Motor neuron (in vitro differentiated cells): ENCODE data around the gene CCDC141. TPM values are rescaled to one million over a fixed set of nuclear protein-coding genes. Genes with fewer than 3 reads are reported as not detected.
"Not testable (repeated sequence)": the region's sequence is repeated elsewhere in the genome, so short reads cannot be mapped to it uniquely, and the experiment has no call there.

ENCODE experiments used
- ATAC-seq, 8 experiments: fragments of 200-7000 bp; cut with Tn5 transposase; replicated peaks in 6 of 8; 2 replicates each; pipeline ENCODE4 v1.8.0; 2021; ENCODE audit warnings: mild to moderate bottlenecking in 8 of 8, moderate library complexity in 8 of 8
- H3K27ac ChIP-seq, 2 donors: fragments of 250-450 bp; sonication (Bioruptor Pico); 2 replicates each; pipeline ENCODE4 v1.9.0; 2021; ENCODE audit warnings: antibody characterized with exemption in 2 of 2, mild to moderate bottlenecking in 2 of 2, moderate library complexity in 1 of 2
- H3K4me1 ChIP-seq, 2 donors: fragments of 250-450 bp; sonication (Bioruptor Pico); replicated peaks in 1 of 2; 2 replicates each; pipeline ENCODE4 v1.6.1; 2021; ENCODE audit warnings: antibody characterized with exemption in 2 of 2, mild to moderate bottlenecking in 2 of 2, moderate library complexity in 1 of 2
- H3K4me3 ChIP-seq, 5 donors: fragments of 250-450 bp; sonication (Bioruptor Pico); 2 replicates each; pipeline ENCODE4 v1.9.0; 2021; ENCODE audit warnings: antibody characterized with exemption in 5 of 5, mild to moderate bottlenecking in 5 of 5, moderate library complexity in 4 of 5
- WGBS, 10 experiments: fragments of 450-650 bp; shearing (Covaris generic); methylation state at CpG; one replicate each; pipeline ENCODE4 v1.0.0; 2022; 5-methylcytosine and 5-hydroxymethylcytosine counted together
- in situ Hi-C, 9 experiments: fragments of 400-800 bp; cut with MboI; loops; one replicate each; pipeline ENCODE4 v1.15.0; 2021; ENCODE audit warnings: low sequenced_read_pairs in 9 of 9, low pct_unique_long_range_greater_than_20kb in 2 of 9; ENCODE audit not compliant: unreplicated experiment in 9 of 9
- total RNA-seq, 8 experiments: library from RNA; unstranded; fragments of 300-600 nt; gene quantifications; 2 replicates each; pipeline versions ENCODE4 v1.2.3 to v1.2.4, GENCODE V29; 2022

CCDC141 gene, protein sequence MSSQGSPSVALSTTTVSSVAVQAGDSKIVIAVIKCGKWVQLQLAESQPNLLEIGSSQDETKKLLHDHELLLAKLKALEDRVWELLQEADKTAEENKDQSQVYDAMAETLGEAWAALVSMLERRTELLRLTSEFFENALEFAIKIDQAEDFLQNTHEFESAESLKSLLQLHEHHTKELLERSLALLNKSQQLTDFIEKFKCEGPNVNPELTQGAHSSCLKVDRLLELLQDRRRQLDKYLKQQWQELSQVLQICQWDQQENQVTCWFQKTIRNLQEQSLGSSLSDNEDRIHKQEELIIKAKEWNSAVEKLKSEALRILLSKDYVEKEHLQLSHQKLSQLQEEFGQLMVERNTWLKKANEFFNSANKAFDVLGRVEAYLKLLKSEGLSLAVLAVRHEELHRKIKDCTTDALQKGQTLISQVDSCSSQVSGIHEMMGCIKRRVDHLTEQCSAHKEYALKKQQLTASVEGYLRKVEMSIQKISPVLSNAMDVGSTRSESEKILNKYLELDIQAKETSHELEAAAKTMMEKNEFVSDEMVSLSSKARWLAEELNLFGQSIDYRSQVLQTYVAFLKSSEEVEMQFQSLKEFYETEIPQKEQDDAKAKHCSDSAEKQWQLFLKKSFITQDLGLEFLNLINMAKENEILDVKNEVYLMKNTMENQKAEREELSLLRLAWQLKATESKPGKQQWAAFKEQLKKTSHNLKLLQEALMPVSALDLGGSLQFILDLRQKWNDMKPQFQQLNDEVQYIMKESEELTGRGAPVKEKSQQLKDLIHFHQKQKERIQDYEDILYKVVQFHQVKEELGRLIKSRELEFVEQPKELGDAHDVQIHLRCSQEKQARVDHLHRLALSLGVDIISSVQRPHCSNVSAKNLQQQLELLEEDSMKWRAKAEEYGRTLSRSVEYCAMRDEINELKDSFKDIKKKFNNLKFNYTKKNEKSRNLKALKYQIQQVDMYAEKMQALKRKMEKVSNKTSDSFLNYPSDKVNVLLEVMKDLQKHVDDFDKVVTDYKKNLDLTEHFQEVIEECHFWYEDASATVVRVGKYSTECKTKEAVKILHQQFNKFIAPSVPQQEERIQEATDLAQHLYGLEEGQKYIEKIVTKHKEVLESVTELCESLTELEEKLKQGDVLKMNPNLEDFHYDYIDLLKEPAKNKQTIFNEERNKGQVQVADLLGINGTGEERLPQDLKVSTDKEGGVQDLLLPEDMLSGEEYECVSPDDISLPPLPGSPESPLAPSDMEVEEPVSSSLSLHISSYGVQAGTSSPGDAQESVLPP (N-terminal part only)
- total RNA-seq = under 1 TPM in 6 of 8 experiments, not detected in 2; under 0.01 to 0.38 (median 0.17) TPM

- H3K27ac ChIP-seq = no peak within 1 kb of the TSS
- in situ Hi-C loops = no loop called here
Observed at GRCh38 chr2:179049546-179050311, at the start of gene CCDC141. TSS of gene CCDC141 (minus strand) at chr2:179050137. CDS start at chr2:179049941, 196 bp downstream.

DNA sequence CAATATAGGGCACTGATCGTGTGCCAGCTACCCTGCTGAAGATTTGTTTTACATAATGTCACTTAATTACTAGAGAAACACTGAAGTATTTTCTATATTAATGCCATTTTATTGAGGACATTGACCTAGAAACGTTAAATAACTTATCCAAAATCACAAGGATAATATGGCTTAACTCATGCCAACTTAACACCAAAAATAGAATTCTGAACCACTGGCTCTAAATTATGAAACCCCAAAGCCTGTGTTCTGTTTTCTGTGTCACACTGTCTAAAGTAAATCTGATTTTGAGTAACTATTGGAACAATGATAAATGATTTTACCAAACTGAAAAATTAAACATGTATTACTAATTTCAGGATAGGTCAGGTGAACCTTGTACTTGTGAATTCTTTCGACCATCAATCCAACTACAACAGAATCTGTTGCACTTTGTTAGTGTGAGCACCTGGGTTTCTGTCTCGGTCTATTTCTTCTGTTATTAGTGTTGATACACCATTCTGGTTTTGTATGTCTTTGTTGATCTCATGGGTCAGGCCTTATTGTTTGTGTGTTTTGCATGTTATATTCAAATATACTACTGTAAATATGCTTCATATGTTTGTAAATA is 48.2 kb upstream of the CCDC141 start:
- no peaks in the 10 kb centered on the region for H3K4me1 ChIP-seq
- in situ Hi-C loops = no loop called here
- H3K27ac ChIP-seq = no peak overlapping the region
- H3K4me3 ChIP-seq = no peak overlapping the region
- WGBS, 10 experiments = 59 to 100% (median 86%) methylated on average over 1 to 4 of the region's 4 CpGs
- ATAC-seq = no peak

More at GRCh38 chr2:179049546-179050311, at the start of gene CCDC141:
- no peak for ATAC-seq
- H3K4me1 ChIP-seq = peaks cover 23 to 25% of the 10 kb centered on the region in 2 donors
- H3K4me3 ChIP-seq = no peak within 1 kb of the TSS
- 46 to 87% (median 72%) methylated on average over 3 to 12 of the region's 12 CpGs for WGBS, 10 experiments

DNA sequence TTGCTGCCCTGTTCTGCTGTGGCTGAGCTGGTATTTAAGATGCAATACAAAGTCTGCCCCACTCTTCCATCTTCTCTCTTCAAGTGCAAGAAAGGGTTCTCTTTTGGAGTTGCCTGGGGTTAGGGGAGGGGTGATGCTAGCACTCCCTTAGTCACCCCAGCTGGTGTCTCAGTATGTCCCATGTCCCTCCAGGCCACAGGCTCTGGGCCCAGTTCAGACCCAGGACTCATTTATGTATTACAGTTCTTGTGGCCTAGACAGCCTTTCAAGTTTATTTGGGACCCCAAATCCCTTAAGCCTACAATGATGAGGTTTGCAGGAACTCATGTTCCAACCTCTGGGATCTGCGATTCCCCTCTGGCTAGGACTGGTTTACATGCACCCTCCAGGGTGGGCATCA is 47.2 kb upstream of the CCDC141 start:
- Histone ChIP-seq H3K4me1 (no peaks in the 10 kb centered on the region), H3K4me3 (no peak overlapping the region), H3K27ac (no peak overlapping the region)
- no peak for ATAC-seq
- in situ Hi-C loops = no loop called here
- WGBS, 10 experiments = 71 to 100% (median 100%) methylated on average over 1 of the region's 1 CpG; no CpG with 5 or more reads in 5 of the 10 experiments

GRCh38 chr2:179096090-179096489 is 46.2 kb upstream of the CCDC141 start:
- in situ Hi-C loops = no loop called here

DNA sequence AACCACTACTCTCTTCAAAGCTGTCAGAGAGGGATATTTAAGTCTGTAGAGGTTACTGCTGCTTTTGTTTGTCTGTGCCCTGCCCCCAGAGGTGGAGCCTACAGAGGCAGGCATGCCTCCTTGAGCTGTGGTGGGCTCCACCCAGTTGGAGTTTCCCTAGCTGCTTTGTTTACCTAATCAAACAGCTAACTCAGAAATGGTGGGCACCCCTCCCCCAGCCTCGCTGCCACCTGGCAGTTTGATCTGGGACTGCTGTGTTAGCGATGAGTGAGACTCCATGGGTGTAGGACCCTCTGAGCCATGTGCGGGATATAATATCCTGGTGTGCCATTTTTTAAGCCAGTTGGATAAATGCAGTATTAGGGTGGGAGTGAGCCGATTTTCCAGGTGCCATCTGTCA is 43.0 kb upstream of the CCDC141 start:
- H3K27ac ChIP-seq, in situ Hi-C loops, H3K4me3 ChIP-seq, H3K4me1 ChIP-seq, ATAC-seq: not testable (repeated sequence)
- 20 to 100% (median 95%) methylated on average over 1 to 3 of the region's 4 CpGs; no CpG with 5 or more reads in 5 of the 10 experiments for WGBS, 10 experiments

More at GRCh38 chr2:179096090-179096489, 46.2 kb upstream of the CCDC141 start:
- no peak overlapping the region for H3K4me3 ChIP-seq
- ATAC-seq = no peak
- 89 to 100% (median 100%) methylated on average over 1 to 3 of the region's 3 CpGs; no CpG with 5 or more reads in 5 of the 10 experiments for WGBS, 10 experiments
- no peak overlapping the region for H3K27ac ChIP-seq
- no peaks in the 10 kb centered on the region for H3K4me1 ChIP-seq

GRCh38 chr2:179082697-179083096 is 32.8 kb upstream of the CCDC141 start:
- Histone ChIP-seq H3K4me1 (no peaks in the 10 kb centered on the region), H3K4me3 (no peak overlapping the region), H3K27ac (no peak overlapping the region)
- in situ Hi-C loops = no loop called here
- WGBS, 10 experiments = 40 to 100% (median 88%) methylated on average over 1 to 2 of the region's 2 CpGs; no CpG with 5 or more reads in 7 of the 10 experiments
- ATAC-seq = peak in 2 of 8 experiments; percentile 37 to 38

GRCh38 chr2:179081954-179082353 is 32.0 kb upstream of the CCDC141 start:
- in situ Hi-C loops = no loop called here
- Histone ChIP-seq H3K4me1 (no peaks in the 10 kb centered on the region), H3K4me3 (no peak overlapping the region), H3K27ac (no peak overlapping the region)
- ATAC-seq = no peak

GRCh38 chr2:179072527-179072926 is 22.6 kb upstream of the CCDC141 start:
- Histone ChIP-seq H3K4me1 (no peaks in the 10 kb centered on the region), H3K27ac (no peak overlapping the region), H3K4me3 (no peak overlapping the region)
- in situ Hi-C loops = no loop called here
- WGBS, 10 experiments = 6 to 100% (median 80%) methylated on average over 1 to 3 of the region's 3 CpGs; no CpG with 5 or more reads in 1 of the 10 experiments
- no peak for ATAC-seq

- in situ Hi-C loops = no loop called here
- ATAC-seq = no peak
- Histone ChIP-seq H3K4me3 (no peak overlapping the region), H3K4me1 (no peaks in the 10 kb centered on the region), H3K27ac (no peak overlapping the region)
- WGBS, 10 experiments = 0 to 100% (median 49%) methylated on average over 1 to 3 of the region's 3 CpGs; no CpG with 5 or more reads in 4 of the 10 experiments
Observed at GRCh38 chr2:179071810-179072355, 21.9 kb upstream of the CCDC141 start.

GRCh38 chr2:179070895-179071294 is 21.0 kb upstream of the CCDC141 start:
- in situ Hi-C loops = no loop called here
- 11 to 100% (median 75%) methylated on average over 1 to 2 of the region's 2 CpGs; no CpG with 5 or more reads in 1 of the 10 experiments for WGBS, 10 experiments
- no peak for ATAC-seq
- no peaks in the 10 kb centered on the region for H3K4me1 ChIP-seq
- H3K27ac ChIP-seq = no peak overlapping the region
- no peak overlapping the region for H3K4me3 ChIP-seq

DNA sequence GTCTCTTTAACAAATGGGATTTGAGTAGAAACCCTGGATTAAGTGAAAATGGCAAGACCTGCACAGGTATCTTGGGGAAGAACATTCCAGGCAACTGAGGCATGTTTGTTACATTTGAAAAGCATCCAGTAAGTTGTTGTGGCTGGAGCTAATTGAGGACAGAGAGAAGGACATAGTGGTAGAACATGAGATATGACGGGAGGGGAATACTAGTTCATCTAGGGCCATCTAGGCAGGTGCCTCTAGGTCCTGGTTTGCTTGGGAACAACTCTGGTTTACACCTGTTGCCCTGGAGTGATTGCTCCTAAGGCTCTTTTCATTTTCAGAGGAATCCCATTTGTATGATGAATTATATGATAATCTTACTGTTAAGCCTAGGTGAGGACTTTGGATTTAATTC is 19.7 kb upstream of the CCDC141 start:
- Histone ChIP-seq H3K4me1 (no peaks in the 10 kb centered on the region), H3K27ac (no peak overlapping the region), H3K4me3 (no peak overlapping the region)
- in situ Hi-C loops = no loop called here
- 0 to 80% (median 31%) methylated on average over 1 of the region's 1 CpG; no CpG with 5 or more reads in 6 of the 10 experiments for WGBS, 10 experiments
- no peak for ATAC-seq
